Heart left ventricle (tissue), 16 donors: ENCODE measurements around the gene TCEANC2. TPM values are rescaled to one million over a fixed set of nuclear protein-coding genes. Genes with fewer than 3 reads are reported as not detected.

Experiments used
- ATAC-seq, 4 donors: fragments of 200-7000 bp; cut with Tn5 transposase; one replicate each; pipeline ENCODE4 v1.9.1; 2020 to 2022; ENCODE audit warnings: moderate library complexity in 4 of 4, mild to moderate bottlenecking in 3 of 4, moderate number of reproducible peaks in 1 of 4
- DNase-seq, 5 donors: peaks; one replicate each; pipeline ENCODE4 v3.0.0-alpha.2; 2020
- H3K27ac ChIP-seq, 12 donors: fragments of 200-600 bp; sonication (generic) in 4 of 12; one replicate each; pipeline versions ENCODE4 v1.5.0 to v1.8.0; 2016 to 2022; ENCODE audit warnings: mild to moderate bottlenecking in 2 of 12
- H3K27me3 ChIP-seq, 9 donors: fragments of 200-600 bp; sonication (generic) in 2 of 9; one replicate each; pipeline versions ENCODE4 v1.5.1 to v1.8.0; 2016 to 2022; ENCODE audit warnings: mild to moderate bottlenecking in 3 of 9
- H3K36me3 ChIP-seq, 9 donors: fragments of 200-600 bp; sonication (generic) in 2 of 9; one replicate each; pipeline versions ENCODE4 v1.5.0 to v1.8.0; 2018 to 2022; ENCODE audit warnings: mild to moderate bottlenecking in 2 of 9
- H3K4me1 ChIP-seq, 12 donors: fragments of 200-600 bp; sonication (generic) in 4 of 12; one replicate each; pipeline versions ENCODE4 v1.5.0 to v1.8.0; 2016 to 2022; ENCODE audit warnings: mild to moderate bottlenecking in 3 of 12
- H3K4me3 ChIP-seq, 12 donors: fragments of 200-600 bp; sonication (generic) in 4 of 12; one replicate each; pipeline versions ENCODE4 v1.5.0 to v1.8.0; 2017 to 2022; ENCODE audit warnings: mild to moderate bottlenecking in 9 of 12, moderate library complexity in 4 of 12
- H3K9me3 ChIP-seq, 12 donors: fragments of 200-600 bp; sonication (generic) in 4 of 12; one replicate each; pipeline versions ENCODE4 v1.5.0 to v1.8.0; 2016 to 2022; ENCODE audit warnings: mild to moderate bottlenecking in 1 of 12
- POLR2A ChIP-seq, 2 donors: fragments of 450-650 bp; IDR thresholded peaks; one replicate each; pipeline ENCODE4 v1.6.1; 2017; ENCODE audit warnings: antibody characterized with exemption in 2 of 2, mild to moderate bottlenecking in 2 of 2, moderate library complexity in 2 of 2
- WGBS, 4 donors: extraction: QIAGEN DNeasy Blood & Tissue Kit in 2 of 4; methylation state at CpG; one replicate each; pipeline versions ENCODE4 v1.1.5 to v1.1.7; 2013 to 2018; 5-methylcytosine and 5-hydroxymethylcytosine counted together
- intact Hi-C, 10 donors: fragments of 100-400 bp; cut with DNase I; formaldehyde crosslinking; loops; one replicate each; pipeline versions ENCODE4 v1.11.1 to v1.14.2; 2022
- polyA plus RNA-seq, 2 donors: library from polyadenylated mRNA; stranded (reverse); fragments of 200-250 nt; gene quantifications; one replicate each; pipeline ENCODE4 v1.2.3, GENCODE V29; 2013
- total RNA-seq, 9 donors: library from RNA; depleted of rRNA in 2 of 9; stranded (reverse); fragments of >200 nt in 2 of 9; fragmentation: NEBNext Ultra II Directional in 3 of 9; extraction: Animal tissue kit (Norgen Biotek cat#: 25700) in 3 of 9; gene quantifications; one replicate each; pipeline versions ENCODE4 v1.1.0 to v1.2.4, GENCODE V29; 2016 to 2023
- TF ChIP-seq, protein P1 (sequence below), 12 donors: fragments of 200-600 bp; sonication (generic) in 4 of 12; IDR thresholded peaks; one replicate each; pipeline versions ENCODE4 v1.5.0 to v1.8.0; 2018 to 2022; ENCODE audit warnings: antibody characterized with exemption in 12 of 12, mild to moderate bottlenecking in 5 of 12
- donor health status: ischemic (EF 13 %, LVEDD 7.1; RV severe dilation, severe dysfunction).
- donor health status: healthy with polysubstance abuse.
- donor health status: DM: no; HTN: yes; CAD: no.
- donor health status: DM: no; HTN: no; CAD: no.
- donor health status: ischemic (EF 25% LVEDD 6.9; RV normal size, moderate dysfunction).
- donor health status: ischemic (EF 25% LVEDD 5.7; RV mildly dilated, moderate dysfunction).
- donor health status: healthy.
- donor health status: DM: yes; HTN: yes; CAD: no.
- donor health status: ischemic (EF 35%, LVEDD 5.7; RV mildly dilated, moderate dysfunction).
- donor health status: nonischemic (EF 11% LVEDD 7.7; RV severe dilation, severe dysfunction).
- donor health status: DM: yes; HTN: yes; CAD: no.
- donor health status: PGD.
- donor health status: ischemic (EF 29% LVEDD 5.4; RV normal size, mild dysfunction).
- donor health status: nonischemic (EF 23%, LVEDD 6.1; RV moderate dilation, normal function).

The TCEANC2 gene
- total and polyA plus RNA-seq, 11 donors, result 2.4 to 6.6 (median 4.5) TPM

GRCh38 chr1:54070171-54070837 is 16.9 kb downstream of the TCEANC2 start:
- 38 to 48% (median 43%) methylated on average over 2 of the region's 2 CpGs for WGBS, 4 donors
- no peaks in the 10 kb centered on the region for H3K4me1 ChIP-seq
- ATAC-seq, result peak; percentile 51 to 72 (median 60)
- no peak overlapping the region for H3K4me3 ChIP-seq
- H3K36me3 ChIP-seq, result peaks cover 0 to 16% (median 0%) of the 10 kb centered on the region in 9 donors
- intact Hi-C loops, result loop anchor here in 9 of 10 donors (2.0 to 10.0 kb wide), 11 partner anchors 134 to 744 kb away; partner anchors contain the start of genes TTC22 (in 4 of the 9), SSBP3 (in 2 of the 9), CYB5RL (in 1 of the 9) and MRPL37 (in 1 of the 9)
- TF ChIP-seq, protein P1, sequence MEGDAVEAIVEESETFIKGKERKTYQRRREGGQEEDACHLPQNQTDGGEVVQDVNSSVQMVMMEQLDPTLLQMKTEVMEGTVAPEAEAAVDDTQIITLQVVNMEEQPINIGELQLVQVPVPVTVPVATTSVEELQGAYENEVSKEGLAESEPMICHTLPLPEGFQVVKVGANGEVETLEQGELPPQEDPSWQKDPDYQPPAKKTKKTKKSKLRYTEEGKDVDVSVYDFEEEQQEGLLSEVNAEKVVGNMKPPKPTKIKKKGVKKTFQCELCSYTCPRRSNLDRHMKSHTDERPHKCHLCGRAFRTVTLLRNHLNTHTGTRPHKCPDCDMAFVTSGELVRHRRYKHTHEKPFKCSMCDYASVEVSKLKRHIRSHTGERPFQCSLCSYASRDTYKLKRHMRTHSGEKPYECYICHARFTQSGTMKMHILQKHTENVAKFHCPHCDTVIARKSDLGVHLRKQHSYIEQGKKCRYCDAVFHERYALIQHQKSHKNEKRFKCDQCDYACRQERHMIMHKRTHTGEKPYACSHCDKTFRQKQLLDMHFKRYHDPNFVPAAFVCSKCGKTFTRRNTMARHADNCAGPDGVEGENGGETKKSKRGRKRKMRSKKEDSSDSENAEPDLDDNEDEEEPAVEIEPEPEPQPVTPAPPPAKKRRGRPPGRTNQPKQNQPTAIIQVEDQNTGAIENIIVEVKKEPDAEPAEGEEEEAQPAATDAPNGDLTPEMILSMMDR (IDR thresholded peaks at IDR 0.05), result peak; percentile 53 to 90 (median 78)
- TF ChIP-seq POLR2A (IDR thresholded peaks at IDR 0.05), result no peak
- H3K27ac ChIP-seq, result no peak overlapping the region
- H3K9me3 ChIP-seq, result no peaks in the 10 kb centered on the region
- no peaks in the 10 kb centered on the region for H3K27me3 ChIP-seq
- no peak for DNase-seq

DNA sequence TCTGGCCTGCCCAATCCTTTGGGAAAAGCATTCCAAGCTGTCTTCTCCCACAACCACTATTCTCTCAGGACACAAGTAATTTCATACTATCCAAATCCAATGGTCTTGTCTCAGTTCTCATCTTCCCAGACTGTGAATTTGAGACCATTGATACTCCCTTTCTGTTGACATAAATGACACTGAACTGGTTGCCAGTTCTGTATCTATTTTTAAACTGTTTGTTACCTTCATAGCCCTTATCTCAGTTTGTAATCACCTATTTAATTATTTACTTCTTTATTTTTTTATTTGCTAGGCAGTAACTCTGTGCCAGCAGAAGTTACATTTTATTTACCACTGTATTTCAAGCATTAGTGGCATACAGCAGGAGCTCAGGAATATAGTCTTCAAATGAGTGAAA is 24.0 kb downstream of the TCEANC2 start:
- ATAC-seq, result no peak
- intact Hi-C loops, result loop anchor here in 6 of 10 donors (10.0 kb wide), 4 partner anchors 127 to 737 kb away; partner anchors contain the start of genes TTC22 (in 4 of the 6), CYB5RL (in 1 of the 6), MRPL37 (in 1 of the 6) and SSBP3 (in 1 of the 6)
- no peak overlapping the region for H3K27ac ChIP-seq

GRCh38 chr1:54080598-54081049 is 27.2 kb downstream of the TCEANC2 start:
- Histone ChIP-seq H3K27me3 (no peaks in the 10 kb centered on the region), H3K9me3 (no peaks in the 10 kb centered on the region), H3K4me3 (no peak overlapping the region), H3K27ac (no peak overlapping the region), H3K36me3 (peaks cover 0 to 4% (median 0%) of the 10 kb centered on the region in 9 donors), H3K4me1 (peaks cover 0 to 5% (median 0%) of the 10 kb centered on the region in 12 donors)
- TF ChIP-seq, protein P1 (IDR thresholded peaks at IDR 0.05), result no peak
- no peak for TF ChIP-seq POLR2A (IDR thresholded peaks at IDR 0.05)
- 93 to 95% (median 94%) methylated on average over 2 of the region's 2 CpGs for WGBS, 4 donors
- no peak for ATAC-seq
- DNase-seq, result no peak
- intact Hi-C loops, result loop anchor here in 1 of 10 donors (2.0 kb wide), 1 partner anchor 36 kb away; no protein-coding TSS in a partner anchor

More for the DNA sequence above, 24.0 kb downstream of the TCEANC2 start:
- Histone ChIP-seq H3K27me3 (no peaks in the 10 kb centered on the region), H3K36me3 (peaks cover 0 to 8% (median 0%) of the 10 kb centered on the region in 9 donors), H3K9me3 (no peaks in the 10 kb centered on the region), H3K4me3 (no peak overlapping the region), H3K4me1 (peaks cover 0 to 5% (median 0%) of the 10 kb centered on the region in 12 donors)
- TF ChIP-seq POLR2A (IDR thresholded peaks at IDR 0.05), result no peak
- TF ChIP-seq, protein P1 (IDR thresholded peaks at IDR 0.05), result no peak
- DNase-seq, result no peak
